ENCODE data around the gene PPP2R5E. TPM values are rescaled to one million over a fixed set of nuclear protein-coding genes. Genes with fewer than 3 reads are reported as not detected.

Gene PPP2R5E
- total and polyA plus RNA-seq, 9 of the 15 experiments (the other 6 are each of a cell fraction or from before 2014, with no cell fraction given) = 4.2 to 30.3 (median 11.0) TPM

- H3K27me3 ChIP-seq (ENCODE audit: control insufficient read depth in 2 of 2, insufficient read depth in 2 of 2, low read length in 2 of 2) = no peaks in the 10 kb centered on the region
- TF ChIP-seq STAT5A (IDR thresholded peaks at IDR 0.05; ENCODE audit: borderline replicate concordance, low read length) (no peak), HLTF (IDR thresholded peaks at IDR 0.05) (no peak), HEY1 (CRISPR knock-in tag; IDR thresholded peaks at IDR 0.05; ENCODE audit: borderline replicate concordance) (no peak)
- FAIRE-seq = no peak
- H3K79me2 ChIP-seq (ENCODE audit: control insufficient read depth, insufficient read depth, low read length) = peaks cover 78% of the 10 kb centered on the region
- no peak for DNase-seq (ENCODE audit: extremely low read depth in 1 of 4, low spot score in 3 of 4)
- intact Hi-C loops (cut with micrococcal nuclease) = no loop called here
- H3K4me3 ChIP-seq = no peak overlapping the region
- CTCF ChIA-PET (ENCODE audit: low intra/inter-chr PET ratio) = no interaction called here
- H3K9me3 ChIP-seq (replicated peaks; ENCODE audit: control insufficient read depth, insufficient read depth, low read depth, low read length) = no peaks in the 10 kb centered on the region
- no peaks in the 10 kb centered on the region for H3K9me1 ChIP-seq (ENCODE audit: control insufficient read depth, insufficient read depth, low read length)
- peaks cover 1% of the 10 kb centered on the region; the same call in 2 of the 3 replicates for H3K36me3 ChIP-seq (ENCODE audit: control insufficient read depth, insufficient read depth, low read length)
- ATAC-seq = no peak
- no peak overlapping the region for H3K9ac ChIP-seq (ENCODE audit: insufficient read depth in 1 of 2, low read depth in 2 of 2, low read length in 2 of 2)
- H3K4me2 ChIP-seq (ENCODE audit: insufficient read depth, low read length) = no peak overlapping the region
- 65% methylated on average over 4 of the region's 4 CpGs for WGBS (ENCODE audit: insufficient coverage, low coverage, missing lambda C conversion rate)
- BruUV-seq (replicated peaks) = no TSS peak
- no peaks in the 10 kb centered on the region for H4K20me1 ChIP-seq (replicated peaks; ENCODE audit: control insufficient read depth, insufficient read depth, low read length)
- no peak overlapping the region for H3K27ac ChIP-seq (ENCODE audit: extremely low read depth, low read depth, low read length)
- POLR2A ChIA-PET = no interaction called here
- in situ Hi-C loops (cut with MboI) = no loop called here
- H3K4me1 ChIP-seq (replicated peaks in 1 of 2; ENCODE audit: control insufficient read depth in 2 of 2, insufficient read depth in 2 of 2, low read length in 2 of 2) = peaks cover 0 to 35% of the 10 kb centered on the region in 2 experiments; a peak in 3 of 5 replicates
- no peak overlapping the region for H2AFZ ChIP-seq (ENCODE audit: low read depth, low read length)
These were observed 85.7 kb downstream of the PPP2R5E start for GRCh38 chr14:63457498-63457897.

- ChIA-PET CTCF (ENCODE audit: low intra/inter-chr PET ratio) (no interaction called here), POLR2A (interaction anchor here (0.7 to 1.3 kb wide), 2 partner anchors 13 to 22 kb away, joined by 3 to 4 read pairs; no protein-coding TSS in a partner anchor)
- TF ChIP-seq AFF1 (IDR thresholded peaks at IDR 0.05; ENCODE audit: low read depth in 1 of 2, partially characterized antibody in 2 of 2) (peak in 1 of 2 experiments; percentile 51), DPF2 (IDR thresholded peaks at IDR 0.05) (no peak)
- H3K27me3 ChIP-seq (ENCODE audit: control insufficient read depth in 2 of 2, insufficient read depth in 2 of 2, low read length in 2 of 2) = no peaks in the 10 kb centered on the region
- H3K36me3 ChIP-seq (ENCODE audit: control insufficient read depth, insufficient read depth, low read length) = peaks cover 10% of the 10 kb centered on the region; the same call in 2 of the 3 replicates
- in situ Hi-C loops (cut with MboI) (no loop called here), intact Hi-C loops (cut with micrococcal nuclease) (no loop called here)
- peaks cover 79% of the 10 kb centered on the region for H3K79me2 ChIP-seq (ENCODE audit: control insufficient read depth, insufficient read depth, low read length)
- peak overlapping the region; percentile 61 to 68; a peak in 2 of 4 replicates for H3K9ac ChIP-seq (ENCODE audit: insufficient read depth in 1 of 2, low read depth in 2 of 2, low read length in 2 of 2)
- H3K4me2 ChIP-seq (ENCODE audit: insufficient read depth, low read length) = peak overlapping the region; percentile 29; the same call in 1 of the 2 replicates
- peak; percentile 55 for ATAC-seq
- H3K9me1 ChIP-seq (ENCODE audit: control insufficient read depth, insufficient read depth, low read length) = no peaks in the 10 kb centered on the region
- peak overlapping the region; percentile 82; the same call in 2 of the 3 replicates for H3K27ac ChIP-seq (ENCODE audit: extremely low read depth, low read depth, low read length)
- H2AFZ ChIP-seq (ENCODE audit: low read depth, low read length) = no peak overlapping the region
- DNase-seq (ENCODE audit: extremely low read depth in 1 of 4, low spot score in 3 of 4) = peak in 1 of 4 experiments; percentile 26
- H4K20me1 ChIP-seq (replicated peaks; ENCODE audit: control insufficient read depth, insufficient read depth, low read length) = no peaks in the 10 kb centered on the region
- H3K4me3 ChIP-seq = no peak overlapping the region
- H3K4me1 ChIP-seq (replicated peaks in 1 of 2; ENCODE audit: control insufficient read depth in 2 of 2, insufficient read depth in 2 of 2, low read length in 2 of 2) = peaks cover 0 to 24% of the 10 kb centered on the region in 2 experiments; a peak in 3 of 5 replicates
- H3K9me3 ChIP-seq (replicated peaks; ENCODE audit: control insufficient read depth, insufficient read depth, low read depth, low read length) = no peaks in the 10 kb centered on the region
- FAIRE-seq = no peak
- no TSS peak for BruUV-seq (replicated peaks)
- 70% methylated on average over 2 of the region's 2 CpGs for WGBS (ENCODE audit: insufficient coverage, low coverage, missing lambda C conversion rate)
These were observed 88.1 kb downstream of the PPP2R5E start for GRCh38 chr14:63454863-63455622.
